Tibial nerve (tissue), 4 donors: Measurements from ENCODE around the gene CEP97. TPM values are rescaled to one million over a fixed set of nuclear protein-coding genes. Genes with fewer than 3 reads are reported as not detected.
A peak's percentile ranks its signal among the peaks of the same experiment; 100 is the strongest.

Experiments
- DNase-seq, 2 donors: peaks; one replicate each; pipeline ENCODE4 v3.0.0-alpha.2; 2019; ENCODE audit warnings: low spot score in 2 of 2
- H3K27ac ChIP-seq, 4 donors: fragments of 200-600 bp; sonication (generic) in 3 of 4; one replicate each; pipeline ENCODE4 v1.5.1; 2017 to 2019; ENCODE audit warnings: mild to moderate bottlenecking in 1 of 4
- H3K27me3 ChIP-seq, 2 donors: fragments of 200-600 bp; sonication (generic) in 1 of 2; one replicate each; pipeline versions ENCODE4 v1.5.1 to v1.6.0; 2017 to 2019
- H3K36me3 ChIP-seq, 3 donors: fragments of 200-600 bp; sonication (generic); one replicate each; pipeline ENCODE4 v1.5.1; 2018 to 2019
- H3K4me1 ChIP-seq, 4 donors: fragments of 200-600 bp; sonication (generic) in 3 of 4; one replicate each; pipeline ENCODE4 v1.5.1; 2017 to 2019
- H3K4me3 ChIP-seq, 4 donors: fragments of 200-600 bp; sonication (generic) in 3 of 4; one replicate each; pipeline ENCODE4 v1.5.1; 2017 to 2019; ENCODE audit warnings: mild to moderate bottlenecking in 1 of 4, moderate library complexity in 1 of 4
- H3K9me3 ChIP-seq, 4 donors: fragments of 200-600 bp; sonication (generic) in 3 of 4; one replicate each; pipeline ENCODE4 v1.5.1; 2017 to 2019
- CTCF ChIP-seq, 5 experiments: fragments of 200-600 bp in 3 of 5; fragments of 450-650 bp in 2 of 5; sonication (generic) in 3 of 5; IDR thresholded peaks; one replicate each; pipeline ENCODE4 v1.5.1; 2016 to 2019; ENCODE audit warnings: antibody characterized with exemption in 5 of 5, mild to moderate bottlenecking in 3 of 5, moderate library complexity in 2 of 5
- EP300 ChIP-seq, 2 donors: sonication (generic); formaldehyde crosslinking; IDR thresholded peaks; one replicate each; pipeline ENCODE4 v1.6.1; 2017; ENCODE audit warnings: antibody characterized with exemption in 2 of 2, mild to moderate bottlenecking in 1 of 2
- POLR2A ChIP-seq, 2 donors: fragments of 450-650 bp; IDR thresholded peaks; one replicate each; pipeline ENCODE4 v1.6.1; 2017; ENCODE audit warnings: antibody characterized with exemption in 2 of 2, mild to moderate bottlenecking in 2 of 2, moderate library complexity in 2 of 2
- WGBS, 2 donors: methylation state at CpG; one replicate each; pipeline ENCODE4 v1.1.5; 2018; 5-methylcytosine and 5-hydroxymethylcytosine counted together
- total RNA-seq, 4 donors: library from RNA; depleted of rRNA; stranded (reverse); fragments of >200 nt; gene quantifications; one replicate each; pipeline ENCODE4 v1.1.0, GENCODE V29; 2016

CEP97 gene
- total RNA-seq, 4 donors from 2014 or later = 11.2 to 20.8 (median 14.1) TPM

DNA sequence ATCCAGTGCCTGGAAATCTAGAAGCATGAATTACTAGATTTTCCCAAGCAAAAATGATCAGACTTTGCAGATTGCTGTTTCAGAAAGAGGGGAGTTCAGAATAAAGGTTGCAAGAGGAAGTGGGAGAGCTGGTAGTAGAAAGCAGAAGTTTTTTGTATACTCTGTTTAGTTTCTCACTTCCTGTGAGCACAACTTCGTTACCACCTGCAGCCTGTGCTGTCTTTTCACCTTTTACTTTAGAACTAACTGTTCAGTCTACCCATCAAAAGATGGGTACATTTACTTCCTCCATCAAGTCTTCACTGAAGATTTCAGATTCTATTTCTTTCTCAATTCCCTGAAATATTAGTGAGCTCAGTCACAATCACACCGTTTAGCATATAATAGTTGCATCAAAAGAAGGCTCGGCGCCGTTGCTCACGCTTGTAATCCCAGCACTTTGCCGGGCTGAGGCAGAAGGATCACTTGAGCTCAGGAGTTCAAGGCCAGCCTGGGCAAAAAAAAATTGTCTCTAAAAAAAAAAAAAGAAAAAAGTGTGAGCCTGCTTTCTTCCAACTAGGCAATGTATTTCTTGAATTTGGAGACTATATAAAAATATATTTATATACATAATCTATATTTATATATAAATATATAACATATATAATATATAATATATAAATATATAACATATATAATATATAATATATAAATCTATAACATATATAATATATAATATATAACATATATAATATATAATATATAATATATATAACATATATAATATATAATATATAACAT, 1.8 kb upstream of the CEP97 start:
- Histone ChIP-seq H3K27me3 (no peaks in the 10 kb centered on the region), H3K9me3 (no peaks in the 10 kb centered on the region), H3K36me3 (no peaks in the 10 kb centered on the region), H3K4me3 (no peak overlapping the region), H3K27ac (peak overlapping the region in 1 of 4 donors; percentile 4), H3K4me1 (peaks cover 0 to 18% (median 2%) of the 10 kb centered on the region in 4 donors)
- DNase-seq = no peak
- 80 to 82% methylated on average over 7 of the region's 7 CpGs for WGBS, 2 donors
- TF ChIP-seq POLR2A (IDR thresholded peaks at IDR 0.05) (no peak), EP300 (IDR thresholded peaks at IDR 0.05) (no peak), CTCF (IDR thresholded peaks at IDR 0.05) (no peak)

DNA sequence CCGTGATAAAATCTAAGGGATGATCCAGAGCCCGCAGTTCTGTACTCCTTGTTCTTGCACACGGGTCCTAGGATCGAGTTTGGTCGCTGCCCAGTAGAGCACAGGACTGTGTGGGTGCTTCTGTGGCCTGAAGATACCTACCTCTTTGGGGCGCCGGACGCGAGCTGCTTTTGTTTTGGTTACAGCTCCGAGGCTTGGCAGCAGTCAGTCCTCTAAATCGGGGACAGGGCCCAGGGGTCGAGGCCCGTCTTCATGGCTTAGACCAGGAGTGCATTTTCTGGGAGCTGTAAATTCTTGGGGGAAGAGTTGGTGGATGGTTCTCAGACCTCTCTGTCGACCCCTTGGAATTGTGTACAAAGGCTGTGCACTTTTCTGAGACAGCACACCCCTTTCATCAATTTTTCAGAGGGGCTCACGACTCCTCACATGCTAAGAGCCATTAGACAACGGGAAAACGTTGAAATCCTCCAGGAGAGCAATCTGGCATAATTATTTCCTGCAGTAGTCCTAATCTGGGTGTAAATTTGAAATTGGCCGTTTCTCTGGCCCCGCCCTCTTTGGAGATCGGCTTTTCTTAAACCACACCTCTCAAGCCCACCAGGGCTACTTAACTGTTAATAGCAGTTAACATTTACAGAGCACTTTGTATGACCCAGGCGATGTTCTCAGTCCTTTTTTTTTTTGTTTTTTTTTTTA, 928 bp downstream of the CEP97 start:
- WGBS, 2 donors = 1% methylated on average over 17 of the region's 21 CpGs
- peak in 1 of 2 donors; percentile 24 for DNase-seq

DNA sequence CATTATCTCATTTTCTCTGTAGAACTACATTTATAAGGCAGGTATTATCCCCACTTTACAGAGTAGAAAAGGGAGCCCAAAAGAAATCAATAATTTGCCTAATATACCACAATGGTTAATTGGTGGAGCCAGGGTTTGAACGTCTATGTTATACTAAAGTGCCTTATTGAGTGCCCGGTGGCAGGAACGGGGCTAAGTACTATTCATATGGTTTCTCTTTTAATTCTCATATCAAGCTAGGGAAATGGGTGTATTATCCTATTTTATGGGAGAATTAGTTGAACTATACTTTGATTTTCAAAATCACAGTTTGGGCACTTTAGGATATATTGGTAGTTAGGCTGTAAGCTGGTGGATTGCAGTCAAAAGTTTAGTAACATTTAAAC, 1.5 kb downstream of the CEP97 start:
- H3K27ac ChIP-seq = peak overlapping the region; percentile 76 to 91 (median 80)

More for the DNA sequence above, 928 bp downstream of the CEP97 start:
- Histone ChIP-seq H3K4me1 (peaks cover 0 to 33% (median 2%) of the 10 kb centered on the region in 4 donors), H3K4me3 (peak overlapping the region; percentile 58 to 71 (median 66)), H3K9me3 (no peaks in the 10 kb centered on the region), H3K27ac (peak overlapping the region; percentile 76 to 91 (median 80)), H3K36me3 (peaks cover 0 to 24% (median 0%) of the 10 kb centered on the region in 3 donors), H3K27me3 (no peaks in the 10 kb centered on the region)
- TF ChIP-seq EP300 (IDR thresholded peaks at IDR 0.05) (no peak), POLR2A (IDR thresholded peaks at IDR 0.05) (no peak), CTCF (IDR thresholded peaks at IDR 0.05) (no peak)

GRCh38 chr3:101729586-101729985, 5.2 kb downstream of the CEP97 start:
- no peaks in the 10 kb centered on the region for H3K9me3 ChIP-seq
- DNase-seq = no peak
- peak overlapping the region in 3 of 4 donors; percentile 23 to 91 (median 76) for H3K27ac ChIP-seq
- H3K27me3 ChIP-seq = no peaks in the 10 kb centered on the region
- TF ChIP-seq CTCF (IDR thresholded peaks at IDR 0.05) (no peak), POLR2A (IDR thresholded peaks at IDR 0.05) (no peak), EP300 (IDR thresholded peaks at IDR 0.05) (no peak)
- 93% methylated on average over 5 of the region's 5 CpGs for WGBS, 2 donors
- H3K4me1 ChIP-seq = peaks cover 0 to 65% (median 0%) of the 10 kb centered on the region in 4 donors
- H3K4me3 ChIP-seq = no peak overlapping the region
- peaks cover 0 to 58% (median 7%) of the 10 kb centered on the region in 3 donors for H3K36me3 ChIP-seq

More for the DNA sequence above, 1.5 kb downstream of the CEP97 start:
- WGBS, 2 donors = 13 to 19% methylated on average over 3 of the region's 3 CpGs
- DNase-seq = no peak
- Histone ChIP-seq H3K4me3 (peak overlapping the region; percentile 58 to 71 (median 66)), H3K9me3 (no peaks in the 10 kb centered on the region), H3K27me3 (no peaks in the 10 kb centered on the region), H3K4me1 (peaks cover 0 to 39% (median 2%) of the 10 kb centered on the region in 4 donors), H3K36me3 (peaks cover 0 to 24% (median 0%) of the 10 kb centered on the region in 3 donors)
- TF ChIP-seq CTCF (IDR thresholded peaks at IDR 0.05) (no peak), POLR2A (IDR thresholded peaks at IDR 0.05) (no peak), EP300 (IDR thresholded peaks at IDR 0.05) (no peak)

DNA sequence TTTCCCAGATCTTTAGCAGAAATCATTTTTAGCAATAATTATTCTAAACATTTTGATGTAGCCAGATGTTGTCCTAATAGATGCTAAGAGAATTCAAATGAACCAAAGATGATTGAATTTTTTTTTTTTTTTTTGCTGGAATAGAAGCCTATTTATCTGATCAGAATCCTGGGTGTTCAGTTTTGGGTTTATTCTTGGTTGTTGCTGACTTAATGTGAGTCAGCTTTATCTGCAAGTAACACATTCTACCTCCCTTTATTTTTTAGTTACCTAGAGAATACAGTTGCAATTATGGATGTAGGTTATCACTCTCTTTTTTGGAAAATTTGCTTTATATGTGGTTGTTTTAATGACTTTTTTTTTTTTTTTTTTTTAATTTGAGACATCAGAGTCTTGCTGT, 6.4 kb downstream of the CEP97 start:
- Histone ChIP-seq H3K36me3 (peaks cover 0 to 71% (median 7%) of the 10 kb centered on the region in 3 donors), H3K9me3 (no peaks in the 10 kb centered on the region), H3K27me3 (no peaks in the 10 kb centered on the region), H3K4me3 (no peak overlapping the region), H3K4me1 (peaks cover 0 to 61% (median 0%) of the 10 kb centered on the region in 4 donors), H3K27ac (peak overlapping the region; percentile 11 to 76 (median 47))
- TF ChIP-seq POLR2A (IDR thresholded peaks at IDR 0.05) (no peak), EP300 (IDR thresholded peaks at IDR 0.05) (no peak)
- DNase-seq = no peak
